IPS DF 6.9 (cell line): Measurements from ENCODE around the gene RHEX.
"Not testable (repeated sequence)": the region's sequence is repeated elsewhere in the genome, so short reads cannot be mapped to it uniquely, and the experiment has no call there.

Experiments used
- DNase-seq: peaks from one replicate; pipeline ENCODE4 v3.0.0-alpha.2; 2013; ENCODE audit warnings: low read depth, low spot score
- H3K27ac ChIP-seq: one replicate; pipeline ENCODE4 v1.5.1; 2013; ENCODE audit warnings: low read length, control low read depth
- H3K27me3 ChIP-seq: 2 replicates; pipeline ENCODE4 v1.6.1; 2013; ENCODE audit warnings: mild to moderate bottlenecking, low read length; ENCODE audit not compliant: control insufficient read depth, insufficient read depth
- H3K36me3 ChIP-seq: 2 replicates; pipeline ENCODE4 v1.6.1; 2013; ENCODE audit warnings: low read length; ENCODE audit not compliant: control insufficient read depth, insufficient read depth
- H3K4me1 ChIP-seq: 2 replicates; pipeline ENCODE4 v1.6.1; 2013; ENCODE audit warnings: low read length; ENCODE audit not compliant: control insufficient read depth, insufficient read depth
- H3K4me3 ChIP-seq: 2 replicates; pipeline ENCODE4 v1.5.1; 2013; ENCODE audit warnings: mild to moderate bottlenecking, low read length
- H3K9me3 ChIP-seq: 2 replicates; pipeline ENCODE4 v1.6.1; 2013; ENCODE audit warnings: low read length, inconsistent platforms; ENCODE audit not compliant: control insufficient read depth, insufficient read depth
- WGBS: extraction: QIAGEN DNeasy Blood & Tissue Kit; methylation state at CpG from one replicate; pipeline ENCODE4 v1.1.7; 2013; ENCODE audit warnings: mixed read lengths, missing lambda C conversion rate; ENCODE audit not compliant: insufficient read length, insufficient coverage; 5-methylcytosine and 5-hydroxymethylcytosine counted together

RHEX gene

GRCh38 chr1:206059355-206059915 lies 6.5 kb downstream of the RHEX start:
- H3K27ac ChIP-seq, result no peak overlapping the region
- no peaks in the 10 kb centered on the region for H3K4me1 ChIP-seq
- H3K27me3 ChIP-seq, result no peaks in the 10 kb centered on the region
- no peak overlapping the region for H3K4me3 ChIP-seq
- no peaks in the 10 kb centered on the region for H3K9me3 ChIP-seq
- no CpG with 5 or more reads among the region's 3 CpGs for WGBS
- H3K36me3 ChIP-seq, result no peaks in the 10 kb centered on the region
- DNase-seq, result no peak

DNA sequence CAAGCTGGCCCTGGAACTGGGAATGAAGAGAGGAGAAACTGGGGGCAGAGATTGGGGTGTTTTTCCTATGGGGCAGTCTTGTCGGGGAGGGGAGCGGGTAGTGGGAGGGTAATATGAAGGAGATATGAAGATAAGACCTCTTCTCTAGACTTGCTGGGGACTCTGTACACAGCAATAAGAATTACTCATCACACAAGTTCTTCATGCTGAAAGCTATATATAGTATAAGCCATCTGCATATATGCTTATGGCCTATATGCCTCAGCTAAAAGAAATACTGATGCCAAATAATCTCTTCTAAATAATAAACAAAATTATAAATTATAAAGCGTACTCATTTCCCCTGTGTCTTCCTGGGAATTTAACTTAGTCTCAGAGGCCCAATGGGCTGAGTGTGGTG lies 7.9 kb downstream of the RHEX start:
- no peaks in the 10 kb centered on the region for H3K4me1 ChIP-seq
- H3K36me3 ChIP-seq, result no peaks in the 10 kb centered on the region

GRCh38 chr1:206062464-206062863 lies 9.5 kb downstream of the RHEX start:
- Histone ChIP-seq H3K36me3 (no peaks in the 10 kb centered on the region), H3K27me3 (no peaks in the 10 kb centered on the region), H3K27ac (no peak overlapping the region), H3K4me3 (no peak overlapping the region), H3K4me1 (no peaks in the 10 kb centered on the region), H3K9me3 (no peaks in the 10 kb centered on the region)
- DNase-seq, result no peak
- WGBS, result no CpG with 5 or more reads among the region's 6 CpGs

More for the DNA sequence above, 7.9 kb downstream of the RHEX start:
- Histone ChIP-seq H3K27ac (no peak overlapping the region), H3K9me3 (no peaks in the 10 kb centered on the region), H3K4me3 (no peak overlapping the region), H3K27me3 (no peaks in the 10 kb centered on the region)
- WGBS, result no CpG with 5 or more reads among the region's 3 CpGs
- no peak for DNase-seq

- WGBS, result no CpG with 5 or more reads among the region's 35 CpGs
- H3K4me3 ChIP-seq, H3K27ac ChIP-seq, H3K36me3 ChIP-seq, H3K27me3 ChIP-seq, H3K4me1 ChIP-seq, H3K9me3 ChIP-seq, DNase-seq: not testable (repeated sequence)
Observed at GRCh38 chr1:206064001-206064400, 11.0 kb downstream of the RHEX start.

DNA sequence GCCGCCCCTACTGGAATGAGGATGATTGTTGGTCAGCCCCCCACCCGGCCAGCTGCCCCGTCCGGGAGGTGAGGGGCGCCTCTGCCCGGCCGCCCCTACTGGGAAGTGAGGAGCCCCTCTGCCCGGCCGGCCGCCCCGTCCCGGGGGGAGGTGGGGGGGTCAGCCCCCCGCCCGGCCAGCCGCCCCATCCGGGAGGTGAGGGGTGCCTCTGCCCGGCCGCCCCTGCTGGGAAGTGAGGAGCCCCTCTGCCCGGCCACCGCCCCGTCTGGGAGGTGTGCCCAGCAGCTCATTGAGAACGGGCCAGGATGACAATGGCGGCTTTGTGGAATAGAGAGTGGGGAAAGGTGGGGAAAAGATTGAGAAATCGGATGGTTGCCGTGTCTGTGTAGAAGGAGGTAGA lies 11.5 kb downstream of the RHEX start:
- not testable (repeated sequence) for DNase-seq, H3K4me1 ChIP-seq, H3K4me3 ChIP-seq, H3K9me3 ChIP-seq, H3K36me3 ChIP-seq, H3K27ac ChIP-seq, H3K27me3 ChIP-seq
- WGBS, result no CpG with 5 or more reads among the region's 25 CpGs

- Histone ChIP-seq H3K4me1 (no peaks in the 10 kb centered on the region; the same call in 1 of the 2 replicates), H3K4me3 (no peak overlapping the region), H3K27ac (no peak overlapping the region), H3K9me3 (no peaks in the 10 kb centered on the region), H3K36me3 (no peaks in the 10 kb centered on the region), H3K27me3 (no peaks in the 10 kb centered on the region)
- DNase-seq, result no peak
- WGBS, result no CpG with 5 or more reads among the region's 4 CpGs
Observed at GRCh38 chr1:206065547-206066145, 12.7 kb downstream of the RHEX start.

DNA sequence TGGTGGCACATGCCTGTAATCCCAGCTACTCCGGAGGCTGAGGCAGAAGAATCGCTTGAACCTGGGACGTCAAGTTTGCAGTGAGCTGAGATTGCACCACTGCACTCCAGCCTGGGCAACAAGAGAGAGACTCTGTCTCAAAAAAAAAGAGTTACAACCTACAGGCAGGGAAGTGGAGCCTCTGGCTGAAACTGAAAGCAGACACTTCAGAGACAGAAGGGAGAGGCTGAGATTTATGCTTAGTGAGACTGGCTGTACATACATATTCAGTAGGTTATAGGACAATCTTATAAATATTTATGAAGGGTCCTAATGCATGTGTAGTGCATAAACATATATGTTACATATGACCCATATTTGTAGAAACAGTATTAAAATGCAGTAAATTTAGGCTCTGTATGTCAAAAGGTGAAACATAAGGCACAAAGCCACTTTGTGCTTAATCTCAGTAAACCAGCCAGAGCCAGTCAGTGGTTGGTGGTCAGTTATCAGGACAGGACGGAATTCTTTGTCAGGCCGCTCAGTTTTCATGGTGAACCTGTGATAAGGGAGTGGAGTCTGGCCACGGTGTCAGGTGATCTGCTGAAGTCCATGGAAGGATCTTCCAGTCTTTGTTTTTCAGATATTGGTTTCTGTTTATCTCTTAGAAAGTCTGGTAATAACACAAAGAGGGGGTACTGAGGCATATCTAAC lies 13.7 kb downstream of the RHEX start:
- WGBS, result no CpG with 5 or more reads among the region's 6 CpGs
- H3K4me3 ChIP-seq, result no peak overlapping the region
- no peak for DNase-seq
- no peaks in the 10 kb centered on the region for H3K36me3 ChIP-seq
- no peak overlapping the region for H3K27ac ChIP-seq
- no peaks in the 10 kb centered on the region for H3K27me3 ChIP-seq
- no peaks in the 10 kb centered on the region; the same call in 1 of the 2 replicates for H3K4me1 ChIP-seq
- no peaks in the 10 kb centered on the region for H3K9me3 ChIP-seq

GRCh38 chr1:206067486-206068227 lies 14.7 kb downstream of the RHEX start:
- no peak overlapping the region for H3K27ac ChIP-seq
- no peaks in the 10 kb centered on the region for H3K36me3 ChIP-seq
- no peaks in the 10 kb centered on the region for H3K27me3 ChIP-seq
- no CpG with 5 or more reads among the region's 8 CpGs for WGBS
- H3K4me1 ChIP-seq, result no peaks in the 10 kb centered on the region; the same call in 1 of the 2 replicates
- DNase-seq, result no peak
- H3K4me3 ChIP-seq, result no peak overlapping the region
- no peaks in the 10 kb centered on the region for H3K9me3 ChIP-seq

DNA sequence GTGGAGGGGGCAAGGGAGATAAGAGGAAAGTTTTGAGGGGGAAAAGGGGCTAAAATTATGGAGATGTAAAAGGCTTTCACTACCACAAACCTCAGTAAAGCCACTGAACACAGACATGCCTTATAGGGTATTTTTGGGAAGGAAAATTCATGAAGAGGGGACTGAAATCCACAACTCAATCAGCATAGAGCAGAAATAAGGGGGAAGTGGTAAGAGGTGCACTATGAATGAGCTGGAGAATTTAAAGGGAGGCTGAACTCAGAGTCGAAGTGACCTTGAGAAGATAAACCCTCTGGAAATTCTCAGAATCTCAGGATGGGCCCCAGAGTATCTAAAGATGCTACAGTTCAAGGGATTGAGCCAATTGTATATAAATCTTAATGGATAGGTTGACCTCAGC lies 15.3 kb downstream of the RHEX start:
- WGBS, result no CpG with 5 or more reads among the region's 1 CpG
- DNase-seq, result no peak
- no peak overlapping the region for H3K27ac ChIP-seq
- H3K9me3 ChIP-seq, result no peaks in the 10 kb centered on the region
- no peaks in the 10 kb centered on the region for H3K27me3 ChIP-seq
- H3K36me3 ChIP-seq, result no peaks in the 10 kb centered on the region
- H3K4me3 ChIP-seq, result no peak overlapping the region
- no peaks in the 10 kb centered on the region; the same call in 1 of the 2 replicates for H3K4me1 ChIP-seq

DNA sequence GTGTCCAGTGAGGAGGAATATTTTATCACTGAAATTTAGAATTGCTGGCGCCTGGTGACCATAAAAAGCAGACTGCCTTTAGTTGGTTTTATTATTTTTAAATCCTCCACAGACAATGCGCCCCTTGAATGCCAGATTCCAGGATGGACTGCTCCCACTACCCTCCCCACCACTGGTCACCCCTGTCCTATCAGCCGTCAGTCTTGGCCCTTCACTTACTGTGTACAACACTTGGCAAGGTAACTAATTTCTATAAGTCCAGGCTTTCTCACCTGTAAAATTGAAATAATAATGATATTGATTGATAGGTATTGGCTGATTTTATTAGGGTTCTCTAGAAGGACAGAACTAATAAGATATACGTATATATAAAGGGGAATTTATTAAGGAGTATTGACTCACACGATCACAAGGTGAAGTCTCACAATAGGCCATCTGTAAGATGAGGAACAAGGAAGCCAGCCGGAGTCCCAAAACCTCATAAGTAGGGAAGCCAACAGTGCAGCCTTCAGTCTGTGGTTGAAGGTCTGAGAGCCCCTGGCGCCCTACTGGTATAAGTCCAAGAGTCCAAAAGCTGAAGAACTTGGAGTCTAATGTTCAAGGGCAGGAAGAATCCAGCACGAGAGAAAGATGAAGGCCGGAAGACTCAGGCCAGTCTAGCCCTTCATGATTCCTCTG lies 17.8 kb downstream of the RHEX start:
- no peaks in the 10 kb centered on the region for H3K36me3 ChIP-seq
- H3K9me3 ChIP-seq, result no peaks in the 10 kb centered on the region
- WGBS, result 100% methylated on average over 1 of the region's 9 CpGs
- no peak for DNase-seq
- H3K27me3 ChIP-seq, result no peaks in the 10 kb centered on the region
- no peaks in the 10 kb centered on the region; the same call in 1 of the 2 replicates for H3K4me1 ChIP-seq
- no peak overlapping the region for H3K4me3 ChIP-seq
- no peak overlapping the region for H3K27ac ChIP-seq
